ENCODE data around the gene RPS2.

The RPS2 gene

DNA sequence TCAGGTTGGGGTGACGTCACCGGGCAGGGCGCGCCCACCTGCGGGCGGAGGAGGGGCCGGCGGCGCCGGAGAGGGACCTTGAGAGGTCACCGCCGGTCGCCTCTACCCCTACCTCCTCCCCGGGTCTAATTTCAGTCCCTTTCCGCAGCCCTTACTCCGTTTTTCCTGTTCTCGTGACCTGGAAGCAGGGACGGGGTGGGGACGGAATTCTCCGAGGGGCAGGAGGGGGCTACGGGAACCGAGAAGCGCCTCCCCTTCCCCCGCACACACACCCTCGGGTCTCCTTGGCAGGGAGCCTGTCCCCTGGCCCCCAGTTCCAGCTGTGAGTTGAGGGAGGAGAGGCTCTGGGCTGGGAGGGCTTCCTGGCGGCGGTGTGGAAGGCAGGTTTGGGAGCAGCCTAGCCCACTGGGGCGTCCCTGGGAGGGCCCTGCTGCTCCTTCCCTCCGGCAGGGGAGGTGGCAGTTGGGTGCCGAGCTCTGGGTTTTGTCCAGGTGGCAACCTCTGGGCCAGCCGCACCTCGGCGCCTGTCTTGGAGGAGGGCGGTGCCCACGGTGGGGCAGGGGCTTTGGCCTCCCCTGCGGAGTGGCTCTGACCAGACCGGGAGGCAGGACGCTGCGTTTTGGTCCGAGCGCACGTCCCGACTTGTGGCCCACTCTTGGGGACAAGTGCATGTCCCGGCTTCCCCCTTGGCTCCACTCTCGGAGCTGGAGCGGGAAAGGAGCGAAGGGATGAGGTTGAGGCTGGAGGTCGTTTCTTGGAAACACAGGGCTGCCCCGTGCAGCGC, 25.9 kb upstream of the RPS2 start:
- TF ChIP-seq ZFX (IDR thresholded peaks at IDR 0.05; ENCODE audit: borderline replicate concordance): no peak
- TF ChIP-seq, protein P1, sequence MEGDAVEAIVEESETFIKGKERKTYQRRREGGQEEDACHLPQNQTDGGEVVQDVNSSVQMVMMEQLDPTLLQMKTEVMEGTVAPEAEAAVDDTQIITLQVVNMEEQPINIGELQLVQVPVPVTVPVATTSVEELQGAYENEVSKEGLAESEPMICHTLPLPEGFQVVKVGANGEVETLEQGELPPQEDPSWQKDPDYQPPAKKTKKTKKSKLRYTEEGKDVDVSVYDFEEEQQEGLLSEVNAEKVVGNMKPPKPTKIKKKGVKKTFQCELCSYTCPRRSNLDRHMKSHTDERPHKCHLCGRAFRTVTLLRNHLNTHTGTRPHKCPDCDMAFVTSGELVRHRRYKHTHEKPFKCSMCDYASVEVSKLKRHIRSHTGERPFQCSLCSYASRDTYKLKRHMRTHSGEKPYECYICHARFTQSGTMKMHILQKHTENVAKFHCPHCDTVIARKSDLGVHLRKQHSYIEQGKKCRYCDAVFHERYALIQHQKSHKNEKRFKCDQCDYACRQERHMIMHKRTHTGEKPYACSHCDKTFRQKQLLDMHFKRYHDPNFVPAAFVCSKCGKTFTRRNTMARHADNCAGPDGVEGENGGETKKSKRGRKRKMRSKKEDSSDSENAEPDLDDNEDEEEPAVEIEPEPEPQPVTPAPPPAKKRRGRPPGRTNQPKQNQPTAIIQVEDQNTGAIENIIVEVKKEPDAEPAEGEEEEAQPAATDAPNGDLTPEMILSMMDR (IDR thresholded peaks at IDR 0.05): no peak
- H3K27ac ChIP-seq: peak overlapping the region; percentile 78

DNA sequence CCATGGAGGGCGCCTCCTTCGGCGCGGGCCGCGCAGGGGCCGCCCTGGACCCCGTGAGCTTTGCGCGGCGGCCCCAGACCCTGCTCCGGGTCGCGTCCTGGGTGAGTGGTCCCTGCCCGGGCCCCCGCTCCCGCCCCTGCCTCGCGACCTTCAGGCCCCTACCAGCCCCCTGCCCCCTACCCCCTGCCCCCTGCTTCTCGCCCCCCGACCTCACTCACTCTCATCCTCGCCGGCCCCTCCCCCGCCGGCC, 25.4 kb upstream of the RPS2 start:
- TF ChIP-seq, protein P1 (IDR thresholded peaks at IDR 0.05): no peak
- no peak for TF ChIP-seq ZFX (IDR thresholded peaks at IDR 0.05; ENCODE audit: borderline replicate concordance)
- H3K27ac ChIP-seq: peak overlapping the region; percentile 78; the same call in 1 of the 2 replicates

DNA sequence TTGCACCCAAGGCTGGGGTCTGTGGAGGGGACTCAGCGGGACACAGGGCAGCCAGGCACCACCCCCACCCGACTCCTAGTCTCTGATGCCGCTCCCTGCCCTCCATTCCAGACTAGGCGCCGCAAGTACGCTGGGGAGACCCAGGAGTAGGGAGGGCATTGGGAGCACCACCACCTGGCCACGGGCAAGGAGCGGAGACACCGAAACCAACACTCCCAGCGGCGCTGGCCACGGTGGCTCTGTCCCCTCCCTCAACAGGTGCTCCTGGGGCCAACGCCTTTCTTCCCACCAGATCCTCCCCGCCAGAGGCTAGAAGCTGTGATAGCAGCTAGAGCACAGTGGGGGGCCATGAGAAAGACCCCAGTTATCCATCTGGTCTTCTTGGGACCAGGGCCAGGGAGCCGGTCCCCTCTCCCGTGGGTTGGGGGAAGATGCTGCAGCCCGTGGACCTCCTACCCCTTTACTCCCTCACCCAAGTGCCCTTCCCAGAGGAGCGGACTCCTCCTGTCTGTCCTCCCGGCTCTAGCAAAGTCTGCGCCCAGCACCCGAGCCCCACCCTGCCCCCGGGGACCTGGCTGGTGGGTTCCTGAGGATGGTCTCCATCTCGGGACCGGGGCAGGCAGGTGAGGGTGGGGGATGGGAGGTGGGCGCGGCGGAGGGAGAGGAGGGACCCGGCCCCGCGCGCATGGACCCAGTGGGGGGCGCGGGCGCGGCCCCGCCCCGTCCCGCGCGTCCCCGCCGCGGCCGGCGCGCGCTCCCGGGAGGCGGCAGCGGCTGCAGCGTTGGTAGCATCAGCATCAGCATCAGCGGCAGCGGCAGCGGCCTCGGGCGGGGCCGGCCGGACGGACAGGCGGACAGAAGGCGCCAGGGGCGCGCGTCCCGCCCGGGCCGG, 24.8 kb upstream of the RPS2 start, which contains the start of gene SYNGR3:
SYNGR3 (plus strand) TSS at position 762 of the 892 bp plus-strand sequence. CDS start 133 bp downstream, outside the sequence.
- TF ChIP-seq ZFX (IDR thresholded peaks at IDR 0.05; ENCODE audit: borderline replicate concordance): no peak
- TF ChIP-seq, protein P1 (IDR thresholded peaks at IDR 0.05): no peak
- peak within 1 kb of the TSS; percentile 78 for H3K27ac ChIP-seq

DNA sequence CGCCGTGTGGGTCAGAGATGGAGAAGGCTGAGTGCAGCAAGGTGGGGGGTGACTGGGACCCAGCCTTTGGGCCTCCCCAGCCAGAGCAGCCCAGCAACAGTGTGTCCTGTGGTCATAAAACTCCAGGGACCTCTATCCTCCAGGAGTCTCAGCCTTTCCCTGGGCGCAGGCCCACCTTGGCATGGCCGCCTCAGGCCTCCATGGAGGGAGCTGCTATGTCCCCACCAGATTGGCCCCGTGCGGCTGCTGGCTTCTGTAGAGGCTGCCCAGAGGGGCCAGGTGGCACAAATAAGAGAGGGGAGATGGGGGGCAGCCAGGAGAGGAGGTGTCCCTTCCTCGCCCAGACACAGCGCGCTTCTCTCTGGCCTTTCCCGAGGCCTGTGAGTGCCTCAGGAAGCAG, 22.6 kb upstream of the RPS2 start:
- TF ChIP-seq, protein P1 (IDR thresholded peaks at IDR 0.05): no peak
- TF ChIP-seq ZFX (IDR thresholded peaks at IDR 0.05; ENCODE audit: borderline replicate concordance): no peak
- no peak overlapping the region for H3K27ac ChIP-seq

DNA sequence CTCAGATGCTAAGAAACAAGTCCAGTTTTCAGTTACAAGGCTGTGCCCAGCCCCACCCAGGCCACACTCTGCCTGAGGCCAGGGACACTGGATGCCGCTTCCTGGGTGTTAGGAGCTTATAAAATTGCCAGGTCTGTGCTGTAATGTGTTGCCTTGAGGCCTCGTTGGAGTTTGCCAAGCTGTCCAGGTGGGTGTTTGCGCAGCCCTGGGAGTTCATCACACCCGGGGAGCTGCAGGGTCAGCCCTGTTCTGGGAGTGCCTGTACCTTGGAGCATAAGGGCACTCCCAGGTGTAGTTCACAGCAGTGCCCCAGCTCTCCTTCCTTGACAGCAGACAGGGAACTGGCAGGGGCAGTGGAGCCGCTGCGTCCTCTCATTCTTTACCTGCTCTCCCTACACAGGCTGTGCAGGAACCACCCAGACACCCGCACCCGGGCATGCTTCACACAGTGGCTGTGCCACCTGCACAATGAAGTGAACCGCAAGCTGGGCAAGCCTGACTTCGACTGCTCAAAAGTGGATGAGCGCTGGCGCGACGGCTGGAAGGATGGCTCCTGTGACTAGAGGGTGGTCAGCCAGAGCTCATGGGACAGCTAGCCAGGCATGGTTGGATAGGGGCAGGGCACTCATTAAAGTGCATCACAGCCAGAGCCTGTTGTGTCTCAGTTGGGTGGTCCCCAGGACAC, 21.0 kb upstream of the RPS2 start:
- peak overlapping the region; percentile 96 for H3K27ac ChIP-seq
- TF ChIP-seq, protein P1 (IDR thresholded peaks at IDR 0.05): no peak
- no peak for TF ChIP-seq ZFX (IDR thresholded peaks at IDR 0.05; ENCODE audit: borderline replicate concordance)

DNA sequence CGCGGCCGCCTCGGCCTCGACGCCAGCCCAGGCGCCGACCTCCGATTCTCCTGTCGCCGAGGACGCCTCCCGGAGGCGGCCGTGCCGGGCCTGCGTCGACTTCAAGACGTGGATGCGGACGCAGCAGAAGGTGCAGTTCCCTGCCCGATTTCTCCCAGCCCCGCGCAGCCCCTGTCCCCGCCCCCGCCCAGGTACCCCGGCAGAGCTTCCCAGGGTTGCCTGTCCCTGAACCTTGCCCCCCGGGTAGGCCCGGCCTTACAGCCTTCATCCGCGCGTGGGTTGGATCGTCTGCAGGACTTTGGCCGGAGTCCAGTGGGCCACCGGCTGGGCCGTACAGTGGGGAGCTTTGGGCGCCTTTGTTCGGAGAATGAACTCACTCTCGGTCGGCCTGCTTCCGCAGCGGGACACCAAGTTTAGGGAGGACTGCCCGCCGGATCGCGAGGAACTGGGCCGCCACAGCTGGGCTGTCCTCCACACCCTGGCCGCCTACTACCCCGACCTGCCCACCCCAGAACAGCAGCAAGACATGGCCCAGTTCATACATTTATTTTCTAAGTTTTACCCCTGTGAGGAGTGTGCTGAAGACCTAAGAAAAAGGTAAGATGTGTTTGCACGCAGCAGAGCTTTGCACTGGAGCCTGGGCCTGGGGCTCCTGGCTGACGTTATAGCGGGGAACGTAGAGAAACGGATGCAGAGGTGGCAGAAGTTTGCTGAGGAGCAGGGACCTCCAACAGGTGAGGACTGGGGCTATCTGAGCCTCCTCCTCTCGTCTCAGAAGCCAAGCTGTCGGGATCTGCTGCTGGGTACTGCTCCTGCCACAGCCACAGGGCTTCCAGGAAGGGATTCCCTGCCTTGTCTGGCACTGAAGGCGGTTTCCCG, 20.0 kb upstream of the RPS2 start:
- TF ChIP-seq ZFX (IDR thresholded peaks at IDR 0.05; ENCODE audit: borderline replicate concordance): no peak
- TF ChIP-seq, protein P1 (IDR thresholded peaks at IDR 0.05): no peak
- H3K27ac ChIP-seq: peak overlapping the region; percentile 96
